ENCODE data around the gene PPP2R2D. TPM values are rescaled to one million over a fixed set of nuclear protein-coding genes. Genes with fewer than 3 reads are reported as not detected.

PPP2R2D gene
- total and polyA plus RNA-seq, 9 donors, result 26.7 to 62.9 (median 42.0) TPM

GRCh38 chr10:131978366-131978765 lies 77.6 kb downstream of the PPP2R2D start:
- intact Hi-C loops (cut with DNase I), result loop anchor here in 1 of 4 donors (10.0 kb wide), 1 partner anchor 74 kb away; the partner anchor contains the start of gene PPP2R2D
- H3K27me3 ChIP-seq, result no peaks in the 10 kb centered on the region
- DNase-seq, result no peak
- WGBS, 3 donors, result 50 to 57% (median 52%) methylated on average over 3 of the region's 3 CpGs
- no peaks in the 10 kb centered on the region for H3K36me3 ChIP-seq
- no peaks in the 10 kb centered on the region for H3K9me3 ChIP-seq
- H3K4me3 ChIP-seq, result no peak overlapping the region
- H3K4me1 ChIP-seq (ENCODE audit: insufficient read depth), result peaks cover 10% of the 10 kb centered on the region
- TF ChIP-seq, protein P1, sequence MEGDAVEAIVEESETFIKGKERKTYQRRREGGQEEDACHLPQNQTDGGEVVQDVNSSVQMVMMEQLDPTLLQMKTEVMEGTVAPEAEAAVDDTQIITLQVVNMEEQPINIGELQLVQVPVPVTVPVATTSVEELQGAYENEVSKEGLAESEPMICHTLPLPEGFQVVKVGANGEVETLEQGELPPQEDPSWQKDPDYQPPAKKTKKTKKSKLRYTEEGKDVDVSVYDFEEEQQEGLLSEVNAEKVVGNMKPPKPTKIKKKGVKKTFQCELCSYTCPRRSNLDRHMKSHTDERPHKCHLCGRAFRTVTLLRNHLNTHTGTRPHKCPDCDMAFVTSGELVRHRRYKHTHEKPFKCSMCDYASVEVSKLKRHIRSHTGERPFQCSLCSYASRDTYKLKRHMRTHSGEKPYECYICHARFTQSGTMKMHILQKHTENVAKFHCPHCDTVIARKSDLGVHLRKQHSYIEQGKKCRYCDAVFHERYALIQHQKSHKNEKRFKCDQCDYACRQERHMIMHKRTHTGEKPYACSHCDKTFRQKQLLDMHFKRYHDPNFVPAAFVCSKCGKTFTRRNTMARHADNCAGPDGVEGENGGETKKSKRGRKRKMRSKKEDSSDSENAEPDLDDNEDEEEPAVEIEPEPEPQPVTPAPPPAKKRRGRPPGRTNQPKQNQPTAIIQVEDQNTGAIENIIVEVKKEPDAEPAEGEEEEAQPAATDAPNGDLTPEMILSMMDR (IDR thresholded peaks at IDR 0.05), result no peak
- TF ChIP-seq POLR2A (IDR thresholded peaks at IDR 0.05) (no peak), EP300 (IDR thresholded peaks at IDR 0.05) (no peak)
- peak overlapping the region in 1 of 2 donors; percentile 26 for H3K27ac ChIP-seq

DNA sequence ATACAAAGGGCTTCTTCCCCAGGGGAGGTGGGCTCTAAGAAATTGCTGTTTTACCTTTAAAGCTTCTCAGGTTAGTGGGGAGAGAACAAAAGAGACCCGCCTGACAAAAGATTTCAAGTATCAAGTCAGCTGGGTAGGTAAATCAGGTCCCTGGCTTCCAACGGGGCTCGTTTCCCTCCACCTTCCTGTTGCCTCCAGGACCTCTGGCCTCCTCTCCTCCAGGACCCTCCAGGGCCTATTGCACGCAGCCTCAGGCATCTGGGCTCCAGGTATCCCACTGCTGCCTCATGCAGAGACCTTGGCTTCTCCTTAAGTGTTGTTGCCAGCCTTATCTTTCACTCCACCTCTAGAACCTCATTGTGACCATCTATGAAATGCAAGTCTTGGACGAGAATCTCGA lies 78.0 kb downstream of the PPP2R2D start:
- no peak for DNase-seq
- Histone ChIP-seq H3K4me3 (no peak overlapping the region), H3K27me3 (no peaks in the 10 kb centered on the region), H3K9me3 (no peaks in the 10 kb centered on the region), H3K36me3 (no peaks in the 10 kb centered on the region), H3K4me1 (ENCODE audit: insufficient read depth) (peaks cover 10% of the 10 kb centered on the region), H3K27ac (peak overlapping the region; percentile 22 to 26)
- TF ChIP-seq EP300 (IDR thresholded peaks at IDR 0.05) (no peak), POLR2A (IDR thresholded peaks at IDR 0.05) (no peak)
- TF ChIP-seq, protein P1 (IDR thresholded peaks at IDR 0.05), result no peak
- WGBS, 3 donors, result 66 to 78% (median 72%) methylated on average over 6 of the region's 6 CpGs
- intact Hi-C loops (cut with DNase I), result loop anchor here in 1 of 4 donors (10.0 kb wide), 1 partner anchor 74 kb away; the partner anchor contains the start of gene PPP2R2D

- Histone ChIP-seq H3K4me3 (peak overlapping the region; percentile 74), H3K36me3 (no peaks in the 10 kb centered on the region), H3K27ac (peak overlapping the region; percentile 22 to 55), H3K27me3 (no peaks in the 10 kb centered on the region), H3K9me3 (no peaks in the 10 kb centered on the region), H3K4me1 (ENCODE audit: insufficient read depth) (peaks cover 10% of the 10 kb centered on the region)
- no peak for DNase-seq
- WGBS, 3 donors, result 45 to 59% (median 46%) methylated on average over 7 of the region's 7 CpGs
- no peak for TF ChIP-seq POLR2A (IDR thresholded peaks at IDR 0.05)
- no peak for TF ChIP-seq EP300 (IDR thresholded peaks at IDR 0.05)
- TF ChIP-seq, protein P1 (IDR thresholded peaks at IDR 0.05), result no peak
- intact Hi-C loops (cut with DNase I), result loop anchor here in 1 of 4 donors (10.0 kb wide), 1 partner anchor 75 kb away; the partner anchor contains the start of gene PPP2R2D
Observed at GRCh38 chr10:131979336-131979735, 78.5 kb downstream of the PPP2R2D start.

DNA sequence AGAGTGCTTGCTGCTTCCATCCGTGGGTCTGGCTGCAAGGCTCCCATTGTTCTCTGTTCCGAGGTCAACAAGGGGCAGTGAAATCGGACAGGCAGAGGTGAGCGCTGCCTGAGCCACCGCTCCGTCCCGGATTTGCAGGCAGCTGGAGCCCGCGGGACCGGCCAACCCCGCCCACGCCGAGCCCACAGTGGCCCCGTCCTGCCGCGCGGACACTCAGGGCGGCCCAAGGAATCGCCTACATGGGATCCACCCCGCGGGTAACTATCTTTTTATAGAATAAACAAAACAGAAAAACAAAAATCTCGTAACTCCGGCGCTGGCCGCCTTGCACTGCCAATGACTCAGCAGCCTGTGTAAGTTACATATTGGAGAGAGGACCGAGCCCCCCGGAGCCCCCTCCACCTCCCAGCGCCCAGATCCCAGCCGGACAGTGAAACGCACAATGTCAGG lies 79.0 kb downstream of the PPP2R2D start:
- H3K4me3 ChIP-seq, result peak overlapping the region; percentile 74
- peak; percentile 10 for TF ChIP-seq POLR2A (IDR thresholded peaks at IDR 0.05)
- TF ChIP-seq EP300 (IDR thresholded peaks at IDR 0.05), result no peak
- intact Hi-C loops (cut with DNase I), result loop anchor here in 3 of 4 donors (5.0 to 10.0 kb wide), 2 partner anchors 75 to 78 kb away; partner anchors contain the start of gene PPP2R2D (in 3 of the 3)
- H3K27ac ChIP-seq, result peak overlapping the region; percentile 22 to 55
- H3K4me1 ChIP-seq (ENCODE audit: insufficient read depth), result peaks cover 10% of the 10 kb centered on the region
- no peaks in the 10 kb centered on the region for H3K36me3 ChIP-seq
- H3K27me3 ChIP-seq, result no peaks in the 10 kb centered on the region
- peak; percentile 54 to 73 (median 58) for DNase-seq
- 2 to 6% (median 2%) methylated on average over 30 of the region's 30 CpGs for WGBS, 3 donors
- H3K9me3 ChIP-seq, result no peaks in the 10 kb centered on the region

GRCh38 chr10:131980321-131980720 lies 79.5 kb downstream of the PPP2R2D start:
- Histone ChIP-seq H3K27ac (peak overlapping the region in 1 of 2 donors; percentile 22), H3K9me3 (no peaks in the 10 kb centered on the region), H3K4me3 (peak overlapping the region; percentile 74), H3K4me1 (ENCODE audit: insufficient read depth) (peaks cover 10% of the 10 kb centered on the region), H3K27me3 (no peaks in the 10 kb centered on the region), H3K36me3 (no peaks in the 10 kb centered on the region)
- TF ChIP-seq EP300 (IDR thresholded peaks at IDR 0.05) (no peak), POLR2A (IDR thresholded peaks at IDR 0.05) (no peak)
- TF ChIP-seq, protein P1 (IDR thresholded peaks at IDR 0.05), result no peak
- WGBS, 3 donors, result 68 to 82% (median 70%) methylated on average over 8 of the region's 8 CpGs
- DNase-seq, result no peak
- intact Hi-C loops (cut with DNase I), result loop anchor here in 2 of 4 donors (5.0 to 10.0 kb wide), 2 partner anchors 76 to 78 kb away; partner anchors contain the start of gene PPP2R2D (in 2 of the 2)
